WTC11 (cell line): Measurements from ENCODE around the gene FHIT. TPM values are rescaled to one million over a fixed set of nuclear protein-coding genes. Genes with fewer than 3 reads are reported as not detected.

Source experiments
- ATAC-seq: fragments of 200-7000 bp; cut with Tn5 transposase; 2 replicates; pipeline ENCODE4 v1.10.0; 2021; ENCODE audit warnings: mild to moderate bottlenecking, moderate library complexity
- CTCF ChIA-PET: fragments of 300-600 bp; sonication (Branson Sonifier 250); formaldehyde crosslinking; loops from one replicate; lab custom pipeline; 2021; ENCODE audit warnings: antibody characterized with exemption; lab: Charles Lee
- POLR2A ChIA-PET: fragments of 350-600 bp; sonication (Branson Sonifier 250); formaldehyde crosslinking; loops from one replicate; lab custom pipeline; 2021; ENCODE audit warnings: antibody characterized with exemption; lab: Charles Lee
- DNase-seq: peaks from one replicate; pipeline ENCODE4 v3.0.0; 2021; ENCODE audit warnings: low spot score
- H3K27ac Mint-ChIP-seq: 2 replicates; pipeline ENCODE4 v1.8.0; 2021; ENCODE audit warnings: mixed read lengths
- H3K27me3 Mint-ChIP-seq: 2 replicates; pipeline ENCODE4 v1.8.0; 2021; ENCODE audit warnings: low read depth, mild to moderate bottlenecking, moderate library complexity, mixed read lengths
- H3K36me3 Mint-ChIP-seq: 2 replicates; pipeline ENCODE4 v1.8.0; 2021; ENCODE audit warnings: mixed read lengths
- H3K4me1 Mint-ChIP-seq: 2 replicates; pipeline ENCODE4 v1.8.0; 2022; ENCODE audit warnings: mixed read lengths
- H3K4me3 Mint-ChIP-seq: 2 replicates; pipeline ENCODE4 v1.8.0; 2021; ENCODE audit warnings: mild to moderate bottlenecking, moderate library complexity, mixed read lengths
- H3K9me3 Mint-ChIP-seq: 2 replicates; pipeline ENCODE4 v1.8.0; 2021; ENCODE audit warnings: mixed read lengths
- ATF6 ChIP-seq: sonication (generic); formaldehyde crosslinking; IDR thresholded peaks from 2 replicates; pipeline ENCODE4 v1.8.1; 2023; ENCODE audit warnings: mild to moderate bottlenecking, missing genetic modification reagents
- CDX4 ChIP-seq: fragments of 250-450 bp; sonication (Bioruptor Pico); IDR thresholded peaks from 2 replicates; pipeline ENCODE4 v1.9.0; 2021; ENCODE audit warnings: moderate library complexity, mild to moderate bottlenecking, inconsistent platforms, borderline replicate concordance
- CREB1 ChIP-seq: sonication (generic); formaldehyde crosslinking; IDR thresholded peaks from 2 replicates; pipeline ENCODE4 v1.8.0; 2023; ENCODE audit warnings: mild to moderate bottlenecking, missing genetic modification reagents
- E2F5 ChIP-seq: sonication (generic); formaldehyde crosslinking; IDR thresholded peaks from 2 replicates; pipeline ENCODE4 v1.8.1; 2022; ENCODE audit warnings: mild to moderate bottlenecking, moderate library complexity, missing genetic modification reagents
- HMGA2 ChIP-seq: fragments of 250-450 bp; sonication (Bioruptor Pico); IDR thresholded peaks from 2 replicates; pipeline ENCODE4 v1.4.0; 2021; ENCODE audit warnings: mild to moderate bottlenecking, moderate library complexity
- JUN ChIP-seq: sonication (generic); formaldehyde crosslinking; IDR thresholded peaks from 2 replicates; pipeline ENCODE4 v1.8.0; 2023; ENCODE audit warnings: mild to moderate bottlenecking, missing genetic modification reagents
- NFYB ChIP-seq: sonication (generic); formaldehyde crosslinking; conservative IDR thresholded peaks from 2 replicates; pipeline ENCODE4 v1.8.0; 2022; ENCODE audit warnings: low read depth, missing genetic modification reagents
- NR3C1 ChIP-seq: sonication (generic); formaldehyde crosslinking; conservative IDR thresholded peaks from 2 replicates; pipeline ENCODE4 v1.8.1; 2023; ENCODE audit warnings: low read depth, mild to moderate bottlenecking, missing genetic modification reagents
- OVOL2 ChIP-seq: fragments of 250-450 bp; sonication (Bioruptor Pico); IDR thresholded peaks from 2 replicates; pipeline ENCODE4 v1.9.0; 2021; ENCODE audit warnings: mild to moderate bottlenecking, borderline replicate concordance
- PREB ChIP-seq: sonication (generic); formaldehyde crosslinking; IDR thresholded peaks from 2 replicates; pipeline ENCODE4 v1.8.1; 2022; ENCODE audit warnings: mild to moderate bottlenecking, missing genetic modification reagents, moderate library complexity, borderline replicate concordance
- PRRX2 ChIP-seq: fragments of 250-450 bp; sonication (Bioruptor Pico); IDR thresholded peaks from 2 replicates; pipeline ENCODE4 v1.8.0; 2021; ENCODE audit warnings: mild to moderate bottlenecking
- RELA ChIP-seq: sonication (generic); formaldehyde crosslinking; IDR thresholded peaks from 2 replicates; pipeline ENCODE4 v1.8.1; 2022; ENCODE audit warnings: missing genetic modification reagents, mild to moderate bottlenecking, borderline replicate concordance
- SMAD3 ChIP-seq: sonication (generic); formaldehyde crosslinking; IDR thresholded peaks from 2 replicates; pipeline ENCODE4 v1.8.0; 2022; ENCODE audit warnings: missing genetic modification reagents, mild to moderate bottlenecking, borderline replicate concordance
- SMAD4 ChIP-seq: sonication (generic); formaldehyde crosslinking; IDR thresholded peaks from 2 replicates; pipeline ENCODE4 v1.8.0; 2022; ENCODE audit warnings: mild to moderate bottlenecking, missing genetic modification reagents
- SP1 ChIP-seq: sonication (generic); formaldehyde crosslinking; conservative IDR thresholded peaks from 2 replicates; pipeline ENCODE4 v1.8.1; 2022; ENCODE audit warnings: missing genetic modification reagents
- TP53 ChIP-seq: sonication (generic); formaldehyde crosslinking; IDR thresholded peaks from 2 replicates; pipeline ENCODE4 v1.8.1; 2023; ENCODE audit warnings: mild to moderate bottlenecking, missing genetic modification reagents
- ZNF138 ChIP-seq: sonication (generic); formaldehyde crosslinking; conservative IDR thresholded peaks from 2 replicates; pipeline ENCODE4 v1.8.1; 2022; ENCODE audit warnings: mild to moderate bottlenecking, moderate library complexity, missing genetic modification reagents
- ZNF219 ChIP-seq: sonication (generic); formaldehyde crosslinking; IDR thresholded peaks from 2 replicates; pipeline ENCODE4 v1.8.0; 2023; ENCODE audit warnings: missing genetic modification reagents, mild to moderate bottlenecking, borderline replicate concordance
- ZNF232 ChIP-seq: sonication (generic); formaldehyde crosslinking; IDR thresholded peaks from 2 replicates; pipeline ENCODE4 v1.8.0; 2022; ENCODE audit warnings: mild to moderate bottlenecking, missing genetic modification reagents
- ZNF263 ChIP-seq: sonication (generic); formaldehyde crosslinking; IDR thresholded peaks from 2 replicates; pipeline ENCODE4 v1.8.1; 2022; ENCODE audit warnings: low read depth, mild to moderate bottlenecking, moderate library complexity, missing genetic modification reagents
- ZNF416 ChIP-seq: fragments of 250-450 bp; sonication (Bioruptor Pico); IDR thresholded peaks from 2 replicates; pipeline ENCODE4 v1.9.0; 2021; ENCODE audit warnings: mild to moderate bottlenecking, inconsistent platforms
- ZNF425 ChIP-seq: fragments of 250-450 bp; sonication (Bioruptor Pico); conservative IDR thresholded peaks from 2 replicates; pipeline ENCODE4 v1.9.0; 2021; ENCODE audit warnings: mild to moderate bottlenecking
- ZSCAN18 ChIP-seq: fragments of 250-450 bp; sonication (Bioruptor Pico); IDR thresholded peaks from 2 replicates; pipeline ENCODE4 v2.1.2; 2022; ENCODE audit warnings: mild to moderate bottlenecking, moderate library complexity
- total RNA-seq: library from RNA; stranded (reverse); gene quantifications from 3 replicates; pipeline ENCODE4 v1.2.3, GENCODE V29; 2021

FHIT gene
- total RNA-seq, 1 experiment from 2014 or later = 2.6 TPM

- no peak for TF ChIP-seq HMGA2 (CRISPR knock-in tag)
- no peak for TF ChIP-seq ZNF263
Measured at GRCh38 chr3:60189304-60189703, 1061.9 kb downstream of the FHIT start (continued).

- no peak for TF ChIP-seq SP1 (CRISPR knock-in tag)
- no peak for ATAC-seq
Measured at GRCh38 chr3:60188803-60189202, 1062.4 kb downstream of the FHIT start.

GRCh38 chr3:60187343-60187742, 1063.9 kb downstream of the FHIT start:
- ChIA-PET CTCF (no interaction called here), POLR2A (no interaction called here)
- H3K36me3 Mint-ChIP-seq = no peaks in the 10 kb centered on the region
- ATAC-seq (no peak), DNase-seq (no peak)
- H3K27ac Mint-ChIP-seq = no peak overlapping the region
- peaks cover 38% of the 10 kb centered on the region for H3K4me1 Mint-ChIP-seq
- no peaks in the 10 kb centered on the region for H3K27me3 Mint-ChIP-seq
- no peak overlapping the region for H3K4me3 Mint-ChIP-seq
- H3K9me3 Mint-ChIP-seq = 0 out of 2 replicates have a peak, but pooled peaks cover 3% of the 10 kb centered on the region
- TF ChIP-seq ATF6 (CRISPR knock-in tag) = no peak
- no peak for TF ChIP-seq ZNF219 (CRISPR knock-in tag)
- no peak for TF ChIP-seq OVOL2
- no peak for TF ChIP-seq JUN (CRISPR knock-in tag)
- no peak for TF ChIP-seq ZNF138 (CRISPR knock-in tag)
- TF ChIP-seq ZNF416 (CRISPR knock-in tag) = no peak
- no peak for TF ChIP-seq E2F5 (CRISPR knock-in tag)
- no peak for TF ChIP-seq PREB (CRISPR knock-in tag)
- no peak for TF ChIP-seq PRRX2
- TF ChIP-seq ZNF232 = no peak
- no peak for TF ChIP-seq CDX4 (CRISPR knock-in tag)
- no peak for TF ChIP-seq SMAD4 (CRISPR knock-in tag)
- no peak for TF ChIP-seq NR3C1 (CRISPR knock-in tag)

More at GRCh38 chr3:60188803-60189202, 1062.4 kb downstream of the FHIT start:
- H3K27ac Mint-ChIP-seq = no peak overlapping the region
- ChIA-PET CTCF (interaction anchor here (1.0 kb wide), 1 partner anchor 28 kb away, joined by 3 read pairs; no protein-coding TSS in a partner anchor), POLR2A (no interaction called here)
- peaks cover 35% of the 10 kb centered on the region for H3K4me1 Mint-ChIP-seq
- H3K4me3 Mint-ChIP-seq = no peak overlapping the region
- H3K36me3 Mint-ChIP-seq = no peaks in the 10 kb centered on the region
- DNase-seq = no peak
- no peaks in the 10 kb centered on the region for H3K27me3 Mint-ChIP-seq
- 0 out of 2 replicates have a peak, but pooled peaks cover 3% of the 10 kb centered on the region for H3K9me3 Mint-ChIP-seq

- DNase-seq (no peak), ATAC-seq (no peak)
- Mint-ChIP-seq H3K9me3 (0 out of 2 replicates have a peak, but pooled peaks cover 2% of the 10 kb centered on the region), H3K27me3 (no peaks in the 10 kb centered on the region), H3K27ac (no peak overlapping the region), H3K4me1 (peaks cover 44% of the 10 kb centered on the region), H3K36me3 (no peaks in the 10 kb centered on the region), H3K4me3 (no peak overlapping the region)
- CTCF ChIA-PET = no interaction called here
- POLR2A ChIA-PET = no interaction called here
- TF ChIP-seq CREB1 (CRISPR knock-in tag) = no peak
- no peak for TF ChIP-seq TP53 (CRISPR knock-in tag)
- no peak for TF ChIP-seq NFYB
- no peak for TF ChIP-seq ZNF425
- no peak for TF ChIP-seq SMAD3
- no peak for TF ChIP-seq ZSCAN18
- no peak for TF ChIP-seq RELA (CRISPR knock-in tag)
Measured at GRCh38 chr3:60186359-60186758, 1064.9 kb downstream of the FHIT start.
